Fibroblast of lung (primary cell): ENCODE measurements around the gene ERICH6.

Experiments used
- CTCF ChIP-seq, 2 donors: IDR thresholded peaks in 1 of 2; conservative IDR thresholded peaks in 1 of 2; 1 replicate in 1 of 2; 2 replicates in 1 of 2; pipeline ENCODE4 v1.5.1; 2011 to 2012; ENCODE audit warnings: low read length in 2 of 2, control low read depth in 1 of 2, inconsistent platforms in 1 of 2, low read depth in 1 of 2, mild to moderate bottlenecking in 1 of 2
- EZH2 ChIP-seq: IDR thresholded peaks from 2 replicates; pipeline ENCODE4 v1.5.1; 2012; ENCODE audit warnings: low read length, control low read depth, mild to moderate bottlenecking; ENCODE audit errors: missing control alignments

DNA sequence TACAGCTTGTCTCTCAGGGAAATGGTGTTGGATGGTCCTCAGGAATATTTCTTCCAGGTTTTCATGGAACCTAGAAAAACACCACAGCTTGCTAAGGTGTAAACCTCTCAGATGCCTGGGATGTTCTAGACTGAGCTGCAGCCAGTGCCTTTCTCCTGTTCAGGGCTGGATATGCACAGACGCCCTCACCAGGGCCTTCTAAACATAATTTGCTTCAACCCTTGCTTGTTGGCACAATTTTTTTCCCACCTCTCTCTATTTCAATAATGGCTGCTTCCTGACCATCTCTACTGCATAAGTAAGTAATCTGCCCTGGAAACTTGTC is 31.0 kb upstream of the ERICH6 start:
- TF ChIP-seq CTCF (conservative IDR thresholded peaks at IDR 0.05 in 1 of 2, IDR thresholded peaks at IDR 0.05 in 1 of 2; ENCODE audit: low read depth in 1 of 2, low read length in 2 of 2) (no peak), EZH2 (no peak)
